D721Med (cell line): ENCODE results near the gene CEP85.
"Not testable (repeated sequence)": the region's sequence is repeated elsewhere in the genome, so short reads cannot be mapped to it uniquely, and the experiment has no call there.

Experiments used
- DNase-seq: peaks from one replicate; pipeline ENCODE4 v3.0.0; 2011; ENCODE audit warnings: low spot score; ENCODE audit not compliant: insufficient read length
- FAIRE-seq: peaks from 2 replicates; lab custom pipeline; 2011; peaks lifted over from hg19 to GRCh38; lab: Jason Lieb, UNC
- TF ChIP-seq, protein P1 (sequence below): IDR thresholded peaks from 2 replicates; pipeline ENCODE4 v1.5.1; 2012; ENCODE audit warnings: mild to moderate bottlenecking, control low read depth; ENCODE audit not compliant: insufficient read depth; ENCODE audit errors: missing control alignments

The CEP85 gene

DNA sequence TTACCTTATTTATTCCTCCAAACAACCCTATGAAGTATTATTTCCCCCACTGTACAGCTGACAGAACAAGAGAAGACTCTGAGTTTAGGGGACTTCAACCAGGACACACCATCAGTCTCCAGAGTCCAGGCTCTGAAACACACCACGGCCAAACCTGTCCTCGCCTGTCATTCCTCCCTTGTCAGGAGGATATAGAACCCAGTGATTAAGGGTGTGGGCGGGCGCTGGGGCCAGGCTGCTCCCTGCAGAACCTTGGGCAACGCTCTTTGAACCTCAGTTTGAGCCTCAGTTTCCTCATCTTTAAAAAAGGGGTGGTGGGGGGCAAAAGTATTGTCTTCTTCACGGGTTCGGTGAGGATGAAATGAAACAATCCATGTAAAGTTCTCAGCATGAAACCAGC, 9.4 kb upstream of the CEP85 start:
- no peak for FAIRE-seq
- DNase-seq: no peak
- TF ChIP-seq, protein P1, sequence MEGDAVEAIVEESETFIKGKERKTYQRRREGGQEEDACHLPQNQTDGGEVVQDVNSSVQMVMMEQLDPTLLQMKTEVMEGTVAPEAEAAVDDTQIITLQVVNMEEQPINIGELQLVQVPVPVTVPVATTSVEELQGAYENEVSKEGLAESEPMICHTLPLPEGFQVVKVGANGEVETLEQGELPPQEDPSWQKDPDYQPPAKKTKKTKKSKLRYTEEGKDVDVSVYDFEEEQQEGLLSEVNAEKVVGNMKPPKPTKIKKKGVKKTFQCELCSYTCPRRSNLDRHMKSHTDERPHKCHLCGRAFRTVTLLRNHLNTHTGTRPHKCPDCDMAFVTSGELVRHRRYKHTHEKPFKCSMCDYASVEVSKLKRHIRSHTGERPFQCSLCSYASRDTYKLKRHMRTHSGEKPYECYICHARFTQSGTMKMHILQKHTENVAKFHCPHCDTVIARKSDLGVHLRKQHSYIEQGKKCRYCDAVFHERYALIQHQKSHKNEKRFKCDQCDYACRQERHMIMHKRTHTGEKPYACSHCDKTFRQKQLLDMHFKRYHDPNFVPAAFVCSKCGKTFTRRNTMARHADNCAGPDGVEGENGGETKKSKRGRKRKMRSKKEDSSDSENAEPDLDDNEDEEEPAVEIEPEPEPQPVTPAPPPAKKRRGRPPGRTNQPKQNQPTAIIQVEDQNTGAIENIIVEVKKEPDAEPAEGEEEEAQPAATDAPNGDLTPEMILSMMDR: no peak

DNA sequence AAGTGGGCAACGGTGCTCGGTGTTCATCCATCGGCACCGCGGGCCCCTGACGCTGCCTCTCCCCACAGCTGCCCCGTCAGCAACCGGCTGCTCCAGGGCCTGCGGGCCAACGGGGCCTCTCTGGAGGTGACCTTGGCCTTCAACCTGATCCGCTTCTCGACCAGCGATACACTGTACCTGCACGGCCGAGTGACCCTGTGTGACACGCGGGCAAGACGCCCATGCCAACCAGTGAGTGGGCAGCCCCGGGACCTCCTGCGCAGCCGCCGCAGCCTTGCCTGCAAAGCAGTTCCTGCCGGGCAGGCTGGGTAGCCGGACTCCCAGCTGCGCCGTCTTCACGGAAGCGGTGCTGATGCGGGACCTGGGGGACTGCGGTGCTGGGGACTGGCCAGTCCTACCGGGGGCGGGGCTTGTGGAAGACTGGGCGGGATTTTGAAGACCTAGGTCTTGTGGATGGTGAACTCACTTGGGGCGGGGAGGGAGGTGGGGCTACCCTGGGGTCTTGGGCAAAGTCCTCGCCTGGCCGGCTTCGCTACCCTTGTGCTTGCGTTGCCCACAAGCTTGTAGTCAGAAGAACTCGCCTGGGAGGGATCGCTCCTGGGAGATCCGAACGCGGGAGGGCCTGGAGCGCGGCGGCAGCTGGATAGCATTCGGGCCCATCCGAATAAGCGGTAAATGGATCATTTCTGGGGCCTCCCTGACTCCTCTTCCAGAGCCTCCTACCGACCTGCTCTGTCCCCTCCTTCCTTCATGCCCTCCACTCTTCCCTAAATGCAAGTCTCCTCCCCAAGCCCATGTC, 8.8 kb upstream of the CEP85 start:
- no peak for FAIRE-seq
- no peak for DNase-seq
- TF ChIP-seq, protein P1: no peak

DNA sequence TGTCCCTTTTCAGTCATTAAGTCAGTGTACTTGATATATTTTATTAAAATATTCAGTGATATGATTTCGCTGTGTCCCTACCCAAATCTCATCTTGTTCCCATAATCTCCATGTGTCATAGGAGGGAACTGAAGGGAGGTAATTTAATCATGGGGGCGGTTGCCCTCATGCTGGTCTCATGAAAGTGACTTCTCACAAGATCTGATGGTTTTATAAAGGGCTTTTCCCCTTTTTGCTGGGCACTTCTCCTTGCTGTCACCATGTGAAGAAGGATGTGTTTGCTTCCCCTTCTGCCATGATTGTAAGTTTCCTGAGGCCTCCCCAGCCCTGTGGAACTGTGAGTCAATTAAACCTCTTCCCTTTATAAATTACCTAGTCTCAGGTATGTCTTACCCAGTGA, 3.3 kb upstream of the CEP85 start:
- not testable (repeated sequence) for FAIRE-seq, DNase-seq

- no peak for DNase-seq
- FAIRE-seq: no peak
- TF ChIP-seq, protein P1: no peak
Observed at GRCh38 chr1:26234644-26235370, 807 bp downstream of the CEP85 start.

GRCh38 chr1:26237230-26237966, 3.4 kb downstream of the CEP85 start:
- FAIRE-seq (no peak), DNase-seq (no peak)
- TF ChIP-seq, protein P1: no peak

- TF ChIP-seq, protein P1: no peak
- FAIRE-seq (no peak), DNase-seq (no peak)
Observed at GRCh38 chr1:26239936-26240335, 5.9 kb downstream of the CEP85 start.

DNA sequence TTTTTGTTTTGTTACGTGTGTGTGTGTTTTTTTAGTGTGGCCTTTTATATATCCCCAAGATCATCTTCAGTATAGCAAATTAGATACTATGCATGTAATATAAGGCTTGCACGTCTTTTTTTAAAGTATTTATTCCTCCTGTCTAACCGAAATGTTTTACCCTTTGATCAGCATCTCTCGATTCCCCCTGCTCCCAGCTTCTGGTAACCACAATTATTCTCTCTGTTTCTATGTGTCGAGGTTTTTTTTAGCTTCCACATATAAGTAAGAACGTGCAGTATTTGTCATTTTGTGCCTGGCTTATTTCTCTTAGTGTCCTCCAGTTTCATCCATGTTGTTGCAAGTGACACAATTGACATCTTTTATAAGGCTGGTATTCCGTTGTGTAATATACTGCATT, 18.7 kb downstream of the CEP85 start:
- TF ChIP-seq, protein P1: no peak
- DNase-seq (no peak), FAIRE-seq (no peak)
